ENCODE results near the gene RNF114.

Gene RNF114

GRCh38 chr20:49981218-49982071, 45.2 kb downstream of the RNF114 start:
- Histone ChIP-seq H3K4me1 (ENCODE audit: insufficient read depth, low read length, poor library complexity, severe bottlenecking) (peaks cover 8% of the 10 kb centered on the region), H3K36me3 (ENCODE audit: insufficient read depth, low read length) (no peaks in the 10 kb centered on the region), H3K27me3 (ENCODE audit: insufficient read depth, low read length, poor library complexity, severe bottlenecking) (no peaks in the 10 kb centered on the region), H3K9ac (ENCODE audit: low read depth, low read length, poor library complexity, severe bottlenecking) (no peak overlapping the region), H3K4me2 (ENCODE audit: low read depth, low read length, poor library complexity, severe bottlenecking) (no peak overlapping the region), H3K9me3 (ENCODE audit: insufficient read depth, low read depth, low read length) (no peaks in the 10 kb centered on the region), H3K79me2 (ENCODE audit: insufficient read depth, low read length) (no peaks in the 10 kb centered on the region), H2AFZ (ENCODE audit: low read length) (no peak overlapping the region), H3F3A (ENCODE audit: low read depth) (no peaks in the 10 kb centered on the region), H3K4me3 (ENCODE audit: low read length, poor library complexity, severe bottlenecking) (no peak overlapping the region), H4K20me1 (ENCODE audit: insufficient read depth, low read length, poor library complexity, severe bottlenecking) (no peaks in the 10 kb centered on the region), H3K9me2 (replicated peaks; ENCODE audit: low read depth, low read length) (no peaks in the 10 kb centered on the region)
- no peak for TF ChIP-seq EZH2phosphoT487 (IDR thresholded peaks at IDR 0.05; ENCODE audit: borderline replicate concordance)
- no peak for TF ChIP-seq CTCF (conservative IDR thresholded peaks at IDR 0.05; ENCODE audit: low read length)

DNA sequence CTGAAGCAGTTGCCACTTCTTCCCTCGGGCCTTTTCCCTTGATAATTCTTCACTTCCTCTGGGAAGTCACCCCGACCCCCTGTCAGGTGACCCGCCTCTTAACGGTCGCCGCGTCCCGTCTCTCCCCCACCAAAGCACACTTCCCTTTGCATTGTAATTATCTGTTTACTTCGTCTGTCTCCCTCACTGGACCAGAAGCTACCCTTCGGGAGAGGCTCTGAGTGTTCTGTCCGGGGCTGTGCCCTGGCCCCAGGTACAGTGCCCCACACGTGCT, 45.8 kb downstream of the RNF114 start:
- Histone ChIP-seq H4K20me1 (ENCODE audit: insufficient read depth, low read length, poor library complexity, severe bottlenecking) (no peaks in the 10 kb centered on the region), H3K27me3 (ENCODE audit: insufficient read depth, low read length, poor library complexity, severe bottlenecking) (no peaks in the 10 kb centered on the region), H3K9me2 (replicated peaks; ENCODE audit: low read depth, low read length) (no peaks in the 10 kb centered on the region), H3K4me2 (ENCODE audit: low read depth, low read length, poor library complexity, severe bottlenecking) (peak overlapping the region; percentile 90), H2AFZ (ENCODE audit: low read length) (peak overlapping the region; percentile 66; the same call in 1 of the 2 replicates), H3K9ac (ENCODE audit: low read depth, low read length, poor library complexity, severe bottlenecking) (no peak overlapping the region), H3K4me1 (ENCODE audit: insufficient read depth, low read length, poor library complexity, severe bottlenecking) (peaks cover 8% of the 10 kb centered on the region), H3F3A (ENCODE audit: low read depth) (no peaks in the 10 kb centered on the region), H3K79me2 (ENCODE audit: insufficient read depth, low read length) (no peaks in the 10 kb centered on the region), H3K9me3 (ENCODE audit: insufficient read depth, low read depth, low read length) (no peaks in the 10 kb centered on the region), H3K36me3 (ENCODE audit: insufficient read depth, low read length) (no peaks in the 10 kb centered on the region), H3K4me3 (ENCODE audit: low read length, poor library complexity, severe bottlenecking) (peak overlapping the region; percentile 59)
- TF ChIP-seq EZH2phosphoT487 (IDR thresholded peaks at IDR 0.05; ENCODE audit: borderline replicate concordance) (no peak), CTCF (conservative IDR thresholded peaks at IDR 0.05; ENCODE audit: low read length) (no peak)

GRCh38 chr20:49982346-49983122, 46.3 kb downstream of the RNF114 start, which contains the start of gene SNAI1:
Gene SNAI1, plus strand, starts transcription at chr20:49982980. Its CDS starts 80 bp downstream, at chr20:49983060.
- H3K4me1 ChIP-seq (ENCODE audit: insufficient read depth, low read length, poor library complexity, severe bottlenecking) = peaks cover 8% of the 10 kb centered on the region
- H3F3A ChIP-seq (ENCODE audit: low read depth) = no peaks in the 10 kb centered on the region
- H3K79me2 ChIP-seq (ENCODE audit: insufficient read depth, low read length) = no peaks in the 10 kb centered on the region
- peak within 1 kb of the TSS; percentile 51 for H3K9ac ChIP-seq (ENCODE audit: low read depth, low read length, poor library complexity, severe bottlenecking)
- H2AFZ ChIP-seq (ENCODE audit: low read length) = peak within 1 kb of the TSS; percentile 66; the same call in 1 of the 2 replicates
- no peaks in the 10 kb centered on the region for H3K36me3 ChIP-seq (ENCODE audit: insufficient read depth, low read length)
- TF ChIP-seq EZH2phosphoT487 (IDR thresholded peaks at IDR 0.05; ENCODE audit: borderline replicate concordance) (no peak), CTCF (conservative IDR thresholded peaks at IDR 0.05; ENCODE audit: low read length) (peak; percentile 65)
- H4K20me1 ChIP-seq (ENCODE audit: insufficient read depth, low read length, poor library complexity, severe bottlenecking) = no peaks in the 10 kb centered on the region
- H3K9me2 ChIP-seq (replicated peaks; ENCODE audit: low read depth, low read length) = no peaks in the 10 kb centered on the region
- H3K4me3 ChIP-seq (ENCODE audit: low read length, poor library complexity, severe bottlenecking) = peak within 1 kb of the TSS; percentile 61
- H3K27me3 ChIP-seq (ENCODE audit: insufficient read depth, low read length, poor library complexity, severe bottlenecking) = no peaks in the 10 kb centered on the region
- no peaks in the 10 kb centered on the region for H3K9me3 ChIP-seq (ENCODE audit: insufficient read depth, low read depth, low read length)
- H3K4me2 ChIP-seq (ENCODE audit: low read depth, low read length, poor library complexity, severe bottlenecking) = peak within 1 kb of the TSS; percentile 90
